Astrocyte of the spinal cord (primary cell): Measurements from ENCODE around the gene TUBB3.

Experiments used
- DNase-seq: peaks from one replicate; pipeline ENCODE4 v3.0.0; 2011; ENCODE audit warnings: low read depth, low spot score
- H3K4me3 ChIP-seq: 2 replicates; pipeline ENCODE4 v1.5.1; 2011; ENCODE audit warnings: low read depth, mild to moderate bottlenecking, low read length, moderate library complexity
- CTCF ChIP-seq: IDR thresholded peaks from 2 replicates; pipeline ENCODE4 v1.5.1; 2012; ENCODE audit warnings: low read depth, mild to moderate bottlenecking, low read length, inconsistent platforms
- in situ Hi-C: cut with HindIII; loops from 2 replicates; pipeline ENCODE4 v1.10.0; 2017; ENCODE audit warnings: low sequenced_read_pairs

The TUBB3 gene

GRCh38 chr16:89984216-89984615 lies 61.1 kb downstream of the TUBB3 start:
- in situ Hi-C loops: no loop called here
- TF ChIP-seq CTCF: no peak
- no peak overlapping the region for H3K4me3 ChIP-seq
- no peak for DNase-seq

- in situ Hi-C loops: no loop called here
- no peak for DNase-seq
- TF ChIP-seq CTCF: no peak
- no peak overlapping the region for H3K4me3 ChIP-seq
These were observed 62.1 kb downstream of the TUBB3 start for GRCh38 chr16:89985219-89985618.
